ENCODE data around the gene ELF4.
A peak's percentile ranks its signal among the peaks of the same experiment; 100 is the strongest.
"Not testable (repeated sequence)": the region's sequence is repeated elsewhere in the genome, so short reads cannot be mapped to it uniquely, and the experiment has no call there.

ELF4 gene

GRCh38 chrX:130110379-130111219, at the start of gene ELF4:
Gene ELF4, minus strand, starts transcription at chrX:130110497. Its CDS starts 29,167 bp downstream, at chrX:130081330.
- DNase-seq (ENCODE audit: low read depth in 2 of 2) = peak; percentile 20 to 23

GRCh38 chrX:130159776-130160175, 49.5 kb upstream of the ELF4 start:
- no peak for DNase-seq (ENCODE audit: low read depth in 2 of 2)

GRCh38 chrX:130158311-130158710, 48.0 kb upstream of the ELF4 start:
- DNase-seq (ENCODE audit: low read depth in 2 of 2) = no peak

- no peak for DNase-seq (ENCODE audit: low read depth in 2 of 2)
These were observed 45.3 kb upstream of the ELF4 start for GRCh38 chrX:130155564-130155963.

GRCh38 chrX:130147631-130148030, 37.3 kb upstream of the ELF4 start:
- DNase-seq (ENCODE audit: low read depth in 2 of 2) = no peak

DNA sequence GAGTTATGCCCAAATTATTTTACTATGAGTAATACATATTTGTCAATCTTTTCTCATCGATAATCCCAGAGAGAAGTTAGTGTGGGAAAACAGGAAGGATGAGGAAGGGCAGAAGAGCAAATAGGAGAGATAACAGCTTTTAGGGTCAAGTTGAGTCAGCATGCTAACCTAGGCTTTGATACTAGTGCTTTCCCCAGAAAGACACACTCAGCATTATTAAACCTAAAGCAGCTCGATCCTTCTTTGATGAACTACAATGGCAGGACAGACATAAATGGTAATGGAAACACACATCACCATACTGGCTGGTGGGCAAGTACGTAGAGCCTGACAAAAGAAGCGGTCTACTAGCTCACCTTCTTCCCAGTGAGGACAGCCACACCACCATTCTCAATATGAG, 34.8 kb upstream of the ELF4 start:
- DNase-seq (ENCODE audit: low read depth in 2 of 2) = no peak

DNA sequence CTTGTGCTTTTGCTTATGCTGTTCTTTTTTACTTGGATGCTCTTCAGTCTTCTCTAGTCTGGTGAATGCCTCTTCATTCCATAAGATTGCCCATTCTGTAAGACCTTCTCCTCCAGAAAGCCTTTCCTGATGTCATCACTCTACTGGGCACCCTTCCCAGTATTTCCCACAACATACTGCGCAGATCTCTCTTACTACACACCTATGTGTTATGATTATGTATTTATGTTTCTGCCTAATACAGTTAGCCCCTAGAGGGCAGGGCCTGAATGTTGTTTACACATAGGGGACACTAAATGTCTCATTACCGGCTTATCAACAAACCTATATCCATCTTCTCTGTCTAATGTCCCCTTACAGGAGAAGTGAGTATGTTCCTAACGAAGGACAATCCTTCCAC, 34.2 kb upstream of the ELF4 start:
- DNase-seq (ENCODE audit: low read depth in 2 of 2) = peak; percentile 8 to 12

DNA sequence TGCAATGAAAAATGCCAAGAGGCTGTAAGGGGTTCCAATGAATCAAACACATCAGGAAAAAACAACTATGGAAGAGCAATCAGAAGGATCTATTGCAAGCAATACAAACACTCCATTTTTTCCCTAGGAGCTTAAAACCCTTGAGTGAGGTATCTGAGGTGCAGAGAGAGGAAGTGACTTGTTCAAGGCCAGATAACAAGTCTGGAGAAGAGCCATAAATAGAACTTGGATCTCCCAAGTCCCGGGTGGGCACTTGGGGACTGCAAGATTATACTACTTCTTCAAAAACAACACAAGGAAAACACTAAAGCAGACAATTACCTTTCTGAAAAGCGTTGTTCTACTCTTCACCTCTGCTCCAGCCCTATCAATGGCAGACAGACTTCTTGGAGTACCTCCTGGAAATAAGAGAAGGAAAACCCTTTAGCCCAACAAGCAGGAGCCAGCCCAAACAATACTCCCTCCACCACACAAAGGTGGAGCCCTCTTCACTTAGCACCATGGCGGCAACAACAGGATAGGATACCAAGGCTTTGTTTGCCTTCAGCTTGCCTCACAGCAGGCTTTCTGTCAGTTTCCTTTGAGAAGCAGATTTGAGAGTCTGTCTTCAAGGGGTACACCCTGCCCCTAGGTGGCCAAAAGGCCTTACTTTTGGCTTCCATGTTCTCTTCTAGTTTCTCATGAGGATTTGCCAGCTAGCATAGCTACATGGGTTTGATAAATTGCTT, 29.3 kb upstream of the ELF4 start:
- no peak for DNase-seq (ENCODE audit: low read depth in 2 of 2)

- no peak for DNase-seq (ENCODE audit: low read depth in 2 of 2)
These were observed 26.7 kb upstream of the ELF4 start for GRCh38 chrX:130136961-130137360.

DNA sequence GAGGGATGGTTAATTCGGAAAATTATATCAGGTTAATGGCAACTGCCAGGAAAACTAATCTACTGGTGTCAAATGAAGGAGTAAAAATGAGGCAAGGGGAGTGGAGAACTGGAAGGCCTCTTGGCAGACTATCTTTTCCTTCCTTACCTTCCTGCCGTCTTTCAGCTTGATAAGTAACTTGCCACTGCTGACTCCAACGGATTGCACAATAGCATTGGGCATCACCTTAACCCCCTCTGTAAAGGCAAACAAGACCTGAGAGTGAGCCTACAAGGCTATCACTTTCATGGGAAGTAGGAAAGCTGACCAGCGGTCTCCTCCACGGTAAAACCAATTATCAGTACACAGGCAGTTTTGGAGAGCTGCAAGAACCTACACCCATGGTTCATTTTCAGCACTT, 26.2 kb upstream of the ELF4 start:
- DNase-seq (ENCODE audit: low read depth in 2 of 2) = no peak

DNA sequence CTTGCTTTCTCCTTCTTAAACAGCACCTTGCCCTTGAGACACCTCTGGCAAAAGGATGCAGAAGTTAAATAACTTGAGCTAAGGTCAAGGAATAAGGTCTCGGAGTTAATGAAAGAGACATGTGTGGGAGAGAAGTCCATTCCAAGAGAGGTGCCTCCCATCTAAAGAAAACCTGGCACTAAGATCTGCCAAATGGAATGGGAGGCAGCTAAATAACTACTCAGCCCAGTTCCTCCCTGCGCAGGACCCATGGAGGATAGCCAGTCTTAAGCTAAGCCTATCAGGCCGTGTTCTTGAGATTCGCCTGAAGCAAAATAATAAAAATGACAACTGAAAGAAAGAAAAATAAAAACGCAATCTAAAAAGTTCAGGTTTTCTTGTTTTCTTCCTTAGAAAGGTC, 20.7 kb upstream of the ELF4 start:
- DNase-seq (ENCODE audit: low read depth in 2 of 2) = no peak

DNA sequence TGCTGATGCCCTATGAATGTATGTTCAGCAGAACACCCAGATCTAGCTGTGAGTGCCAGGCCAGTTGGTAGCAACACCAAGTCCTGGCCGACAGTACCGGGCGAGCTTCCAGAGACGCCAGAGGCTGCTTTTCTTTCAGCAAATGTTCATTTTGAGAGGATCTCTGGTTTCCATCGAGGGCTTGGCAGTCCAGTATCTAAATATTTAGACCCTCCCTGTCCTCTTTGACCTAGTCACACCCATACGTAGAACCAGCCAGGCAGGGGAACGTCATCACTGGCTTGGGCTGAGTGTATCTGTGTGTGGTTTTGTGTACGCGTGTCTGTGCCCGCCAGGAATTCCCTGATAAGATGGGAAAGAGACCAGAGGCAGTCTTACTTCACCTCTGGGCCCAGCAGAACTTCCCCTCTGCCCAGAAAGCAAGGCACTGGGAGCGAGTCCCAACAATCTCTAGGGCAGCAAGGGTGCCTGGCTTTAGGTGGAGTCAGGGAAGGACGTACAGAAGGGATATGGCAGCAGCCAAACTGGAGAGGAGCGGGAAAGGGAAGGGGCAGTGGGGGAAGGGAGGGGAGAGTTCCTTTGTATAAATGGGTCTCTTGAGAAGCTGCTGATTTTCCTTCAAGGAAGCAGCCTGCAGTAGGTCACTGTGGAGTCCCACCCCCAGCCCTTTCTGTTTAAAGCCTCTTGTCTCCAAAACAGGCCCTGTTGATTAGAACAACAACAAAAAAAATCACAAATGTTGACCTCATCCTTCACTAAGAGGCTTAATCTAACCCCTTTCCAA, 15.0 kb upstream of the ELF4 start:
- DNase-seq (ENCODE audit: low read depth in 2 of 2) = no peak

- no peak for DNase-seq (ENCODE audit: low read depth in 2 of 2)
These were observed 14.3 kb upstream of the ELF4 start for GRCh38 chrX:130124577-130124976.

DNA sequence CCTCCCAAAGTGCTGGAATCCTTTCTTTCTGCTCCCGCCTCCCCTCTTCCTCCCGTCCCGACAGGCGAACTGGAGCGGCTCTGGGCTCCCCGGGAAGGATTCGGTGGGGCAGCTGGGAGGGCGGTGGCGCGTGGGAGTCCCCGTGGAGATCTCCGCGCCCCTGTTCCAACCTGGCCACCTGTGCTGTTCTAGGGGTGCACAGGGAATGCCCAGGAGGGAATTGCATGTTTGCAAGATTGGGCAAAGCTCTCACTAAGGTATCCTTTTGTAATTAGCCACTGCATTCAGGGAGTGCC, 11.2 kb upstream of the ELF4 start:
- no peak for DNase-seq (ENCODE audit: low read depth in 2 of 2)

DNA sequence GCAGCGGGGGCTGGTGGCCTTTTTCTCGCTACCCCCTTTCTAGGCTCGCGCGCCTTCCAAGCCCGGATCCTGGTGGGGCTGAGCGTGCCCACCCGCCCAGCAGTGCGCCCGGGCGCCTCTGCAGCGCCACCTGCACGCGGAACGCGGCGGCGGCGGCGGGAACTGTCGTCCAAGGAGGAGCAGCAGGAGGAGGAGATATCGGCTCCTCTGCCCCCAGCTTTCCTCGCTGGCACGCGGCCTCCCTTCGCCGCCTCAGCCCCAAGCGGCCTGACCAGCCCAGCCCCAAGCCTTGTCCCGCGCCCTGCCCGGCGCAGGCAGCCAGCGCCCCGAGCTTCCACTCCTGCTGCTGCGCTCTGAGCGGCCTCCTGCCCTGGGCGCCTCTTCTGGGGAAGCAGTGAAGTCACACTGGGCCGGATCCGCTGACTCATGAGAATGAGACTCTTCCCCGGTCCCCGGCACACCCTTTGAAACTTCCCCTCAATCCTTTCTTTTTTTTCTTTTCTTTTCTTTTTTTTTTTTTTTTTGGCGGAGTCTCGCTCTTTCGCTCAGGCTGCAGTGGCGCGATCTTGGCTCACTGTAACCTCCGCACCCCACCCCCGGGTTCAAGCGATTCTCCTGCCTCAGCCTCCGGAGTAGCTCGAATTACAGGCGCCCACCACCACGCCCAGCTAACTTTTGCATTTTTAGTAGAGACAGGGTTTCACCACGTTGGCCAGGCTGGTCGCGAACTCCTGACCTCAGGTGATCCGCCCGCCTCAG, 10.6 kb upstream of the ELF4 start:
- peak in 1 of 2 experiments; percentile 42 for DNase-seq (ENCODE audit: low read depth in 2 of 2)

DNA sequence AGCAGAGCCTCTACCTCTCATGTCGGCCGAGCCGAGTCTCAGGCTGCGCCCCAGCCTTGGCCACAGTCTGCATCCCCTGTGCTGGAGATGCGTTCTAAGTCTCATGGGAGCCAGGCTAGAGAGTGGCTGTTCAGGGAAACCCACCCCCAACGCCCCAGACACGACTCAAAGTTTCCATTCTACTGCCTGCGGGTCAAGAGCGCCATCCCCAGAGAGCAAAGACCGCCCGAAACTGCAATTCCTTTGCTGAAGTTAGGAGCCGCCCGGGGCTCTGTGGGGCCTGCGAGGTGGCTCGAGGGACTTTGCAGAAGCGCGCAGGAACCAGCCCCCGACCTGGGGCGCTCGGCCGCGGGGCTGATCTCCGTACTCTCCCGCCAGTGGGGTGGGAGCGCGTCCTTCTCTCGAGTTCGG, 10.0 kb upstream of the ELF4 start:
- DNase-seq (ENCODE audit: low read depth in 2 of 2) = no peak

DNA sequence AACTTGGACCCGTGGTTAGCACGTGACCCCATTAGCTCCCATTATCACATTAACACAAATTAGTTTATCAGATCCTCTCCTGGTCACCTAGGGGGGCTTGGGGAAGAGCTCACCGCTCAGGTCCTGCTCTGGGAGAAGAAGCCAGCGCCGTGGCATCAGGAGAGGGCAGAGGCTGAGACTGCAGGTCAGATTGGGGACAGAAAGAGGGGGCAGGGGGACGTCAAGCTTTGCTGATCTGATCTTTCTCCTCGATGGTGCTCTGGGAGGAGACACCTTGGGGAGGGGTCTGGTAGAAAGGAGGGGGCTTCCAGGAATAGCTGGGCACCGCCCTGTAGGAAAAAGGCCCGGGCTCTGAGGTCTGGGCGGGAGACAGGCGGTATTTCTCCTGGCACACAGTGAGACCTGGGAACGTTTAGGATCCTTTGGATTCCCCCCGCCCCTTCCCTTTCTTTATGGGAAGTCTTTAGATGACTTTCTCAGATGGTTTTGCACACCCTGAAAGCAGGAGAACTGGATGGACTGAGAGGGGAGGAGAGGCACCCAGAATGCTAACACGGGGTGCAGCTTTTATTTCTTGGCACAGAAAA, 9.1 kb upstream of the ELF4 start:
- no peak for DNase-seq (ENCODE audit: low read depth in 2 of 2)

- peak; percentile 61 to 63 for DNase-seq (ENCODE audit: low read depth in 2 of 2)
These were observed 8.4 kb upstream of the ELF4 start for GRCh38 chrX:130118441-130119311.

DNA sequence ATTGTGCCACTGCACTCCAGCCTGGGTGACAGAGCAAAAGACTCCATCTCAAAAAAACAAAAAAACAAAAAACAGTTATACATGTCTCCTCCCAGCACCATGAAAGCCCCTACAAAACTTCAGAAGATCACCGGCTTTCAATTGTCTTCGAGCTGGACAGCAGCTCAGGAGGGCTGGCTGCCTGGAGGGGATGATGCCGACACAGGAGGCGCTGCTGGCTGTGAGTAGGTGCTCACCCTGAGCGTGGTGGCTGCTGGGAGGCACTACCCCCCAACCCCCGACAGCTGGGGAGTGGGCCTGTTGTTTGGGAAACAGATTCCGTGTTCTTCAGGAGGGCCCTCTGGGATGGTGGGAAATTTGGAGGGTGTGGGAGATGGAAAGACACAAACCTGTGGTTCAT, 6.9 kb upstream of the ELF4 start:
- no peak for DNase-seq (ENCODE audit: low read depth in 2 of 2)

- DNase-seq (ENCODE audit: low read depth in 2 of 2) = not testable (repeated sequence)
These were observed 5.0 kb upstream of the ELF4 start for GRCh38 chrX:130115119-130115885.
